IPS-15b (cell line): ENCODE results near the gene FOXI1.

Experiments
- H3K27me3 ChIP-seq: one replicate; pipeline ENCODE4 v1.6.1; 2013; ENCODE audit warnings: low read length; ENCODE audit not compliant: control insufficient read depth, insufficient read depth
- H3K36me3 ChIP-seq: one replicate; pipeline ENCODE4 v1.6.1; 2013; ENCODE audit warnings: low read length; ENCODE audit not compliant: control insufficient read depth, insufficient read depth
- H3K4me1 ChIP-seq: one replicate; pipeline ENCODE4 v1.6.1; 2013; ENCODE audit warnings: mild to moderate bottlenecking, low read length; ENCODE audit not compliant: control insufficient read depth, insufficient read depth
- H3K4me3 ChIP-seq: one replicate; pipeline ENCODE4 v1.5.1; 2013; ENCODE audit warnings: low read depth, low read length
- H3K9ac ChIP-seq: one replicate; pipeline ENCODE4 v1.6.1; 2013; ENCODE audit warnings: low read depth, mild to moderate bottlenecking, low read length
- H3K9me3 ChIP-seq: one replicate; pipeline ENCODE4 v1.6.1; 2013; ENCODE audit warnings: mild to moderate bottlenecking, low read length; ENCODE audit not compliant: control insufficient read depth, insufficient read depth

The FOXI1 gene

GRCh38 chr5:170097934-170098333 lies 7.8 kb upstream of the FOXI1 start:
- no peak overlapping the region for H3K4me3 ChIP-seq
- H3K27me3 ChIP-seq: peaks cover 5% of the 10 kb centered on the region
- no peaks in the 10 kb centered on the region for H3K36me3 ChIP-seq
- no peak overlapping the region for H3K9ac ChIP-seq
- H3K4me1 ChIP-seq: no peaks in the 10 kb centered on the region
- no peaks in the 10 kb centered on the region for H3K9me3 ChIP-seq

DNA sequence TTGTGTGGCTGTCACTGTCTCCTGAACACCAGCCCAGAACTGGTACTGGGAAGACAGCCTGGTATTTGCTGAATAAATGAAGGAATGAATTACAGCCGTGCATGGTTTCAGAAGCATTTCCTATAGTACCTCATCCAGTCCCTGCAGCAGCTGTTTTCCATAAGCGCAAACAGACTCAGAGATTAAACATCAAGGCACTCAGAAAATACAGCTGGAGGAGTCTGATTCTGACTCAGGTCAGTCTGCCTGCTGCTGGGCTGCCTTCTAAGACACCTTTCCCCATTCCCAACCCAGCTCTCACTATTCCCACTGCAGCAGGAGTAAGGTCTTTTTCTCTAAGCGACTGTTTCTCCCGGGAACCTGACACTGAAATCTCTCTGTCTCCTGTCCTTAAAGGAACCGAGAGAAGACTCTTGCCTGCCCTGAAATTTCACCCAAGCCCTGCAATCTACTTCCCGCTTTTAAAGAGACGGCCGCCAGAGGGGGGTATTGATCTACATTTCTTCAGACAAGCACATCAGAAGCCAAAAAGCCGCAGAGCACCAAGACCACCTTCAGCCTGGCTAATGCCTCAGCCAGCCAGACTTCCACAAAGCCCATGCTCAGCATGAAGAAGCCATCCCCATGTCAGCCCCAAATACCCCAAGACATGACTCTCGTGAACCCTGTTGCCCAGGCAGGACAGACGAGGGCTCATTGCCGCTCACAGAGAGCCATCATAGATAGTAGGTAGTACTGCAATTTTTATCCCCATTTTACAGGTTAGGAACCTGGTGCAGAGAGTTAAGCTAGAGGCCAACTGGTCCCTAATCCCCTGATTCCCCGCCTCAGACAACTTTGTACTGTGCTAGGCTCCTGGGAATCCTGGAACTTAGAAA lies 5.4 kb upstream of the FOXI1 start:
- H3K36me3 ChIP-seq: no peaks in the 10 kb centered on the region
- H3K27me3 ChIP-seq: peaks cover 7% of the 10 kb centered on the region
- H3K4me3 ChIP-seq: no peak overlapping the region
- no peak overlapping the region for H3K9ac ChIP-seq
- H3K9me3 ChIP-seq: no peaks in the 10 kb centered on the region
- no peaks in the 10 kb centered on the region for H3K4me1 ChIP-seq

DNA sequence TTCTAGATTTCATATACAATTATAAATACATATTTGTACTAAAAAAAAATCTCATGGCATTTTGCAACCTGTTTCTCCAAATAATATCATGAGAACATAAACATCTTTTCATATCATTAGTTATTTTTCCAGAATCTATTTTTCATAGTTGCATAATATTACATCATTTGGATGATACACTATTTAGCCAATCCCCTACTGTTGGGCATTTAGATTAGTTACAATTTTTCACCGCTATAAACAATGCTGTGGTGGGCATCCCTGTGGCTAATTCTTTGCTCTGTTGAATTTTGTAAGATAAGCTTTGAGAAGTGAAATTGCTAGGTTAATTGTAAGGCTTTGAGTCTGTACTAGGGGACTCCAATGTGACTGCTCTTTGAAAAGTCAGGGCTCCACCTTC lies 2.2 kb upstream of the FOXI1 start:
- no peaks in the 10 kb centered on the region for H3K36me3 ChIP-seq
- no peak overlapping the region for H3K4me3 ChIP-seq
- no peaks in the 10 kb centered on the region for H3K9me3 ChIP-seq
- no peak overlapping the region for H3K9ac ChIP-seq
- peaks cover 29% of the 10 kb centered on the region for H3K27me3 ChIP-seq
- no peaks in the 10 kb centered on the region for H3K4me1 ChIP-seq

- Histone ChIP-seq H3K9ac (no peak overlapping the region), H3K27me3 (peaks cover 37% of the 10 kb centered on the region), H3K9me3 (no peaks in the 10 kb centered on the region), H3K36me3 (no peaks in the 10 kb centered on the region), H3K4me3 (no peak overlapping the region), H3K4me1 (peaks cover 3% of the 10 kb centered on the region)
These were observed 1.4 kb upstream of the FOXI1 start for GRCh38 chr5:170104299-170104698.

- Histone ChIP-seq H3K9me3 (no peaks in the 10 kb centered on the region), H3K9ac (no peak overlapping the region), H3K4me1 (peaks cover 3% of the 10 kb centered on the region), H3K27me3 (peaks cover 38% of the 10 kb centered on the region), H3K4me3 (no peak overlapping the region), H3K36me3 (no peaks in the 10 kb centered on the region)
These were observed 987 bp upstream of the FOXI1 start for GRCh38 chr5:170104710-170105109.

- H3K36me3 ChIP-seq: no peaks in the 10 kb centered on the region
- no peak overlapping the region for H3K4me3 ChIP-seq
- peaks cover 3% of the 10 kb centered on the region for H3K4me1 ChIP-seq
- H3K9me3 ChIP-seq: no peaks in the 10 kb centered on the region
- H3K9ac ChIP-seq: no peak overlapping the region
- peaks cover 54% of the 10 kb centered on the region for H3K27me3 ChIP-seq
These were observed 2.0 kb downstream of the FOXI1 start for GRCh38 chr5:170107674-170108073.

GRCh38 chr5:170108266-170108785 lies 2.6 kb downstream of the FOXI1 start:
- H3K27me3 ChIP-seq: peaks cover 54% of the 10 kb centered on the region
- no peaks in the 10 kb centered on the region for H3K36me3 ChIP-seq
- H3K4me3 ChIP-seq: no peak overlapping the region
- no peak overlapping the region for H3K9ac ChIP-seq
- peaks cover 3% of the 10 kb centered on the region for H3K4me1 ChIP-seq
- H3K9me3 ChIP-seq: no peaks in the 10 kb centered on the region

DNA sequence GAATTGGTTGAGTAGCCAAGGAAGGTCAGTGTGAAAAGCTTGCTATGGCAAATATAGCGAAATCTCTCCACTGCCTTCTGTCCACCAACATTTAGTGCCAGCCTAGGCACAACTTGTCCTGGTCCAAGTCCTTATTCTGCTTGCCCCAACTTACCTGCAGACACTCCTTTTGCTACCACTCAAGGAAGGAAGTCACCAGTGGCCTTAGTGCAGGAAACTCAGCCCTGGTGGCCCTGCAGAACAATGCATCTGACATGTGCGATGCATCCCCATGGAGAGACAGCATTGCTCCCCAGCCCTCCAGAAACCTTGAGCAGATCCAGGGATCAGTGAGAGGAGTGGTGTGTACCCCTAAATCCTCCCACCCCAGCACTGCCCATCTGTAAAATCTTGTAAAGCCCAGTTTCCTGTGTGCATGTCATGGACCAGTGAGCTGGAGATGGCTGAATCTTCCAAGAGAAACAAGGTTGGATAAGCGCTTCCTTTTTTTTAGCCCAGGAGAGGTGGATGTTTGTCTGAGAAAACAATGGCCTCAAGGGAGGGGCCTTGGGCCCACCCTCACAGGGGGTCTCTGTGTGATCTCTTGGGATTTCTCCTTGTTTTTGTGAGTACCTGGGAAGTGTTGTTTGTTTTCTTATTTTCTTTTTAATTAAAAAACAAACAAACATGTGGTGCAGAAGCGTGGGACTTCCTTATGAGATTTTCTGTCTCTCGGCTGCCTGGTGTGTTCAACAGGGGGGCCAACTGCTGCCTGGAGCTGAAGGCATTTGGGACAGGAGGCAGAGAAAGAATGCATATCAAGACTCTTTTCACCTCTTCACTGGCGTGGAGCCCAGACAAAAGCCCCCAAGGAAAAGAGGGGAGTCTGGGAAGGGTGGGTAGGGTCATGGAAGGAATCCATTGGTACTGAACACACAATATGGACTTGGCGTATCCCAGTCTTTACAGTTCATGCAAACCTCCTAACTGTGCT lies 3.6 kb downstream of the FOXI1 start:
- Histone ChIP-seq H3K9ac (no peak overlapping the region), H3K9me3 (no peaks in the 10 kb centered on the region), H3K36me3 (no peaks in the 10 kb centered on the region), H3K27me3 (peaks cover 52% of the 10 kb centered on the region), H3K4me3 (no peak overlapping the region), H3K4me1 (peaks cover 3% of the 10 kb centered on the region)

DNA sequence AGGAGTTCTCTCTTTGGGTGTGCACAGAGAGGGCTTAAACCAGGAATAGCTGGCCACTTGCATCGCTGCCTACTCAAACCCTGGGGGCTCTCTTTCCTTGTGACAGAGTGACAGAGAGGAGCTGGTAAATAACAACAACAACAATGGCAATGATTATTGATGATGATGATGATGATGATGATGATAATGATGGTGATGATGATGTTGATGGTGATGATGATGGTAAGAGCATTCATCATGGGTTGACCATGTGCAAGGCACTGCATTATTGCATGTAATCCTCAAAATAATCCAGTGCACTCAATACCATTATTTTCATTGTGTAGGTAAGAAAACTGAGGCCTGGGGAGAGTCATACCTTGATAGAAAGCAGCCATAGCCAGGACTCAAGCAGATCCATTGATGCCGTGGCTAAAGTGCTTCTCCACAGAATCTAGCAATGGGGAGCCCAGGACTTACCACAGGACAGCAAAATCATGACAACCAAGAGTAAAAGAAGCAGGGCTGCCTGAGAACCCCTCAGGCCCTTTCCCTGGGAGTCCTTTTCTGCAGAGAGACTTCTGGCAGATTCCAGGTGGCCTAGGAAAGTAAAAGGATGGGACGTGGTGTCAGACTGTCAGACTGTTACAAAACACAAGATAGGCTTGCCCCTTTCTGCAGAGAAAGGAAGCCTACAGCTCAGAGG lies 4.8 kb downstream of the FOXI1 start:
- Histone ChIP-seq H3K27me3 (peaks cover 52% of the 10 kb centered on the region), H3K36me3 (no peaks in the 10 kb centered on the region), H3K4me1 (peaks cover 3% of the 10 kb centered on the region), H3K9me3 (no peaks in the 10 kb centered on the region), H3K9ac (no peak overlapping the region), H3K4me3 (no peak overlapping the region)

GRCh38 chr5:170111088-170111785 lies 5.5 kb downstream of the FOXI1 start:
- Histone ChIP-seq H3K9me3 (no peaks in the 10 kb centered on the region), H3K4me1 (peaks cover 3% of the 10 kb centered on the region), H3K9ac (no peak overlapping the region), H3K27me3 (peaks cover 52% of the 10 kb centered on the region), H3K4me3 (no peak overlapping the region), H3K36me3 (no peaks in the 10 kb centered on the region)
